ENCODE data around the gene FBXW11.

FBXW11 gene

GRCh38 chr5:171868236-171868635 lies 138.2 kb downstream of the FBXW11 start:
- no peak for TF ChIP-seq CTCF (conservative IDR thresholded peaks at IDR 0.05; ENCODE audit: low read length)
- no peak for TF ChIP-seq EZH2phosphoT487 (IDR thresholded peaks at IDR 0.05; ENCODE audit: borderline replicate concordance)
- peaks cover 54% of the 10 kb centered on the region for H3K4me1 ChIP-seq (ENCODE audit: insufficient read depth, low read length, poor library complexity, severe bottlenecking)

GRCh38 chr5:171867786-171868185 lies 138.7 kb downstream of the FBXW11 start:
- no peaks in the 10 kb centered on the region for H3K79me2 ChIP-seq (ENCODE audit: insufficient read depth, low read length)
- TF ChIP-seq EZH2phosphoT487 (IDR thresholded peaks at IDR 0.05; ENCODE audit: borderline replicate concordance) (no peak), CTCF (conservative IDR thresholded peaks at IDR 0.05; ENCODE audit: low read length) (no peak)
- H3K9ac ChIP-seq (ENCODE audit: low read depth, low read length, poor library complexity, severe bottlenecking) = no peak overlapping the region
- no peaks in the 10 kb centered on the region for H3K9me3 ChIP-seq (ENCODE audit: insufficient read depth, low read depth, low read length)
- no peaks in the 10 kb centered on the region for H3K9me2 ChIP-seq (replicated peaks; ENCODE audit: low read depth, low read length)
- H3K36me3 ChIP-seq (ENCODE audit: insufficient read depth, low read length) = peaks cover 20% of the 10 kb centered on the region
- peaks cover 57% of the 10 kb centered on the region for H3K4me1 ChIP-seq (ENCODE audit: insufficient read depth, low read length, poor library complexity, severe bottlenecking)
- H3K4me3 ChIP-seq (ENCODE audit: low read length, poor library complexity, severe bottlenecking) = no peak overlapping the region
- no peaks in the 10 kb centered on the region for H3K27me3 ChIP-seq (ENCODE audit: insufficient read depth, low read length, poor library complexity, severe bottlenecking)
- H3F3A ChIP-seq (ENCODE audit: low read depth) = 0 out of 2 replicates have a peak, but pooled peaks cover 6% of the 10 kb centered on the region
- H2AFZ ChIP-seq (ENCODE audit: low read length) = no peak overlapping the region
- no peaks in the 10 kb centered on the region for H4K20me1 ChIP-seq (ENCODE audit: insufficient read depth, low read length, poor library complexity, severe bottlenecking)
- no peak overlapping the region for H3K4me2 ChIP-seq (ENCODE audit: low read depth, low read length, poor library complexity, severe bottlenecking)

More at GRCh38 chr5:171868236-171868635, 138.2 kb downstream of the FBXW11 start:
- Histone ChIP-seq H2AFZ (ENCODE audit: low read length) (no peak overlapping the region), H3K79me2 (ENCODE audit: insufficient read depth, low read length) (no peaks in the 10 kb centered on the region), H3F3A (ENCODE audit: low read depth) (0 out of 2 replicates have a peak, but pooled peaks cover 6% of the 10 kb centered on the region), H3K9ac (ENCODE audit: low read depth, low read length, poor library complexity, severe bottlenecking) (no peak overlapping the region), H3K36me3 (ENCODE audit: insufficient read depth, low read length) (peaks cover 20% of the 10 kb centered on the region), H3K9me3 (ENCODE audit: insufficient read depth, low read depth, low read length) (no peaks in the 10 kb centered on the region), H3K9me2 (replicated peaks; ENCODE audit: low read depth, low read length) (no peaks in the 10 kb centered on the region), H3K4me3 (ENCODE audit: low read length, poor library complexity, severe bottlenecking) (no peak overlapping the region), H3K4me2 (ENCODE audit: low read depth, low read length, poor library complexity, severe bottlenecking) (no peak overlapping the region), H3K27me3 (ENCODE audit: insufficient read depth, low read length, poor library complexity, severe bottlenecking) (no peaks in the 10 kb centered on the region), H4K20me1 (ENCODE audit: insufficient read depth, low read length, poor library complexity, severe bottlenecking) (no peaks in the 10 kb centered on the region)

GRCh38 chr5:171865471-171865870 lies 141.0 kb downstream of the FBXW11 start:
- peak overlapping the region; percentile 53 for H3K4me3 ChIP-seq (ENCODE audit: low read length, poor library complexity, severe bottlenecking)
- no peaks in the 10 kb centered on the region for H4K20me1 ChIP-seq (ENCODE audit: insufficient read depth, low read length, poor library complexity, severe bottlenecking)
- H3K4me1 ChIP-seq (ENCODE audit: insufficient read depth, low read length, poor library complexity, severe bottlenecking) = peaks cover 61% of the 10 kb centered on the region
- H3K9me2 ChIP-seq (replicated peaks; ENCODE audit: low read depth, low read length) = no peaks in the 10 kb centered on the region
- peak overlapping the region; percentile 75 for H3K9ac ChIP-seq (ENCODE audit: low read depth, low read length, poor library complexity, severe bottlenecking)
- H2AFZ ChIP-seq (ENCODE audit: low read length) = no peak overlapping the region
- H3K27me3 ChIP-seq (ENCODE audit: insufficient read depth, low read length, poor library complexity, severe bottlenecking) = no peaks in the 10 kb centered on the region
- TF ChIP-seq CTCF (conservative IDR thresholded peaks at IDR 0.05; ENCODE audit: low read length) = no peak
- no peak for TF ChIP-seq EZH2phosphoT487 (IDR thresholded peaks at IDR 0.05; ENCODE audit: borderline replicate concordance)
- H3K4me2 ChIP-seq (ENCODE audit: low read depth, low read length, poor library complexity, severe bottlenecking) = peak overlapping the region; percentile 71
- H3K36me3 ChIP-seq (ENCODE audit: insufficient read depth, low read length) = peaks cover 15% of the 10 kb centered on the region
- no peaks in the 10 kb centered on the region for H3K79me2 ChIP-seq (ENCODE audit: insufficient read depth, low read length)
- H3K9me3 ChIP-seq (ENCODE audit: insufficient read depth, low read depth, low read length) = no peaks in the 10 kb centered on the region
- 0 out of 2 replicates have a peak, but pooled peaks cover 6% of the 10 kb centered on the region for H3F3A ChIP-seq (ENCODE audit: low read depth)

All from Loucy (cell line).